Measurements from ENCODE around the gene ALPK1. TPM values are rescaled to one million over a fixed set of nuclear protein-coding genes. Genes with fewer than 3 reads are reported as not detected.

The ALPK1 gene
- total RNA-seq, 1 experiment from 2014 or later, result 11.8 TPM

DNA sequence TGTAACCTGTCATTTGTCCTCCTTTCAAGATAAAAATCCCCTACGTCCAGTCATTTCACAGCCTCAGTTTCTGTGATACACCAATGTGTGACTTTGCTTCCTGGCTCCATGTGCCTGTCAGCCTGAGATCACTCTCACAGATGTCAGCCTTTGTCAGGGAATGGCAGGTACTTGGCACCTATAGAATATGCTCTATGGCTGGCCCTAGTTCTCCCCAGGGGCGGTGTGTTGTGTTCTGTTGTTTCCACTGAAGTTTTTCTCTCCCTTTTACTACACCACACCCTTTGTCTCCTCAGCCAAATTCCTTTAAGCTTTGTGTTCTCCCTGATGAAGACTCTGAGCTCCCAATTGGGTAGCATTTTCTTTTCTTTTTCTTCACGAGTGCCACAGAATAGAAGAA, 81.7 kb downstream of the ALPK1 start:
- ChIA-PET POLR2A (ENCODE audit: low non-redundant PET) (no interaction called here), CTCF (no interaction called here)
- no peaks in the 10 kb centered on the region for H3K4me1 ChIP-seq (ENCODE audit: insufficient read depth, low read length, poor library complexity, severe bottlenecking)
- no peaks in the 10 kb centered on the region for H3K36me3 ChIP-seq (ENCODE audit: insufficient read depth, low read length, poor library complexity, severe bottlenecking)
- BruUV-seq (replicated peaks), result no TSS peak
- no peak overlapping the region for H3K27ac ChIP-seq (ENCODE audit: low read depth, low read length, poor library complexity, severe bottlenecking)
- TF ChIP-seq EZH2 (IDR thresholded peaks at IDR 0.05; ENCODE audit: borderline replicate concordance, low read depth, low read length, poor library complexity, severe bottlenecking), result no peak
- TF ChIP-seq, protein P1, sequence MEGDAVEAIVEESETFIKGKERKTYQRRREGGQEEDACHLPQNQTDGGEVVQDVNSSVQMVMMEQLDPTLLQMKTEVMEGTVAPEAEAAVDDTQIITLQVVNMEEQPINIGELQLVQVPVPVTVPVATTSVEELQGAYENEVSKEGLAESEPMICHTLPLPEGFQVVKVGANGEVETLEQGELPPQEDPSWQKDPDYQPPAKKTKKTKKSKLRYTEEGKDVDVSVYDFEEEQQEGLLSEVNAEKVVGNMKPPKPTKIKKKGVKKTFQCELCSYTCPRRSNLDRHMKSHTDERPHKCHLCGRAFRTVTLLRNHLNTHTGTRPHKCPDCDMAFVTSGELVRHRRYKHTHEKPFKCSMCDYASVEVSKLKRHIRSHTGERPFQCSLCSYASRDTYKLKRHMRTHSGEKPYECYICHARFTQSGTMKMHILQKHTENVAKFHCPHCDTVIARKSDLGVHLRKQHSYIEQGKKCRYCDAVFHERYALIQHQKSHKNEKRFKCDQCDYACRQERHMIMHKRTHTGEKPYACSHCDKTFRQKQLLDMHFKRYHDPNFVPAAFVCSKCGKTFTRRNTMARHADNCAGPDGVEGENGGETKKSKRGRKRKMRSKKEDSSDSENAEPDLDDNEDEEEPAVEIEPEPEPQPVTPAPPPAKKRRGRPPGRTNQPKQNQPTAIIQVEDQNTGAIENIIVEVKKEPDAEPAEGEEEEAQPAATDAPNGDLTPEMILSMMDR (conservative IDR thresholded peaks at IDR 0.05; ENCODE audit: low read depth, low read length), result no peak
- no peaks in the 10 kb centered on the region for H3K27me3 ChIP-seq (replicated peaks; ENCODE audit: insufficient read depth, low read depth, low read length, poor library complexity)
- DNase-seq (ENCODE audit: low spot score), result no peak
- intact Hi-C loops (cut with micrococcal nuclease; ENCODE audit: unreplicated experiment), result no loop called here
- H3K9me3 ChIP-seq (ENCODE audit: low read depth, low read length, poor library complexity, severe bottlenecking), result no peaks in the 10 kb centered on the region
- H3K4me3 ChIP-seq (ENCODE audit: low read depth, low read length, poor library complexity, severe bottlenecking), result no peak overlapping the region

DNA sequence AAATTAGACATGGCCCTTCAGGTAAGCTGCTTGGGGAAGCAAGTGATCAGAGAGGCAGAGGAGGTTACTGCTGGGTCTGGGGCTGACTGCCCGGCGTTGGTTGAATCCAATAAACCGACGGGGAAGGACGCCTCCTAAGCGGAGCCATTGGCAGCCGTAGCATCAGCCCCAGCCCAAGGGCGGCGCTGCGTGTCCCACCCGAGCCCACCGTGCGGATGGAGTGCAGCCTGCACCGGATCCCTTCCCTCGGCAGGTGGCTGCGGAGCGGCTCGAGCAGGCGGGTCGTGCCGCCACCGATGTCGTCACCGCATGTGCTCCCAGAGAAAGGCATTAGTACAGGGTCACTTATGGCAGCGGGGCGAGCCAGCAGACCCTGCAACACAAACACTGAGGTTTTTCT, 82.1 kb downstream of the ALPK1 start:
- intact Hi-C loops (cut with micrococcal nuclease; ENCODE audit: unreplicated experiment), result no loop called here
- no peaks in the 10 kb centered on the region for H3K9me3 ChIP-seq (ENCODE audit: low read depth, low read length, poor library complexity, severe bottlenecking)
- DNase-seq (ENCODE audit: low spot score), result no peak
- TF ChIP-seq EZH2 (IDR thresholded peaks at IDR 0.05; ENCODE audit: borderline replicate concordance, low read depth, low read length, poor library complexity, severe bottlenecking), result no peak
- TF ChIP-seq, protein P1 (conservative IDR thresholded peaks at IDR 0.05; ENCODE audit: low read depth, low read length), result no peak
- ChIA-PET CTCF (no interaction called here), POLR2A (ENCODE audit: low non-redundant PET) (no interaction called here)
- H3K27me3 ChIP-seq (replicated peaks; ENCODE audit: insufficient read depth, low read depth, low read length, poor library complexity), result no peaks in the 10 kb centered on the region
- H3K36me3 ChIP-seq (ENCODE audit: insufficient read depth, low read length, poor library complexity, severe bottlenecking), result no peaks in the 10 kb centered on the region
- no peak overlapping the region for H3K27ac ChIP-seq (ENCODE audit: low read depth, low read length, poor library complexity, severe bottlenecking)
- BruUV-seq (replicated peaks), result no TSS peak
- no peaks in the 10 kb centered on the region for H3K4me1 ChIP-seq (ENCODE audit: insufficient read depth, low read length, poor library complexity, severe bottlenecking)
- H3K4me3 ChIP-seq (ENCODE audit: low read depth, low read length, poor library complexity, severe bottlenecking), result no peak overlapping the region

DNA sequence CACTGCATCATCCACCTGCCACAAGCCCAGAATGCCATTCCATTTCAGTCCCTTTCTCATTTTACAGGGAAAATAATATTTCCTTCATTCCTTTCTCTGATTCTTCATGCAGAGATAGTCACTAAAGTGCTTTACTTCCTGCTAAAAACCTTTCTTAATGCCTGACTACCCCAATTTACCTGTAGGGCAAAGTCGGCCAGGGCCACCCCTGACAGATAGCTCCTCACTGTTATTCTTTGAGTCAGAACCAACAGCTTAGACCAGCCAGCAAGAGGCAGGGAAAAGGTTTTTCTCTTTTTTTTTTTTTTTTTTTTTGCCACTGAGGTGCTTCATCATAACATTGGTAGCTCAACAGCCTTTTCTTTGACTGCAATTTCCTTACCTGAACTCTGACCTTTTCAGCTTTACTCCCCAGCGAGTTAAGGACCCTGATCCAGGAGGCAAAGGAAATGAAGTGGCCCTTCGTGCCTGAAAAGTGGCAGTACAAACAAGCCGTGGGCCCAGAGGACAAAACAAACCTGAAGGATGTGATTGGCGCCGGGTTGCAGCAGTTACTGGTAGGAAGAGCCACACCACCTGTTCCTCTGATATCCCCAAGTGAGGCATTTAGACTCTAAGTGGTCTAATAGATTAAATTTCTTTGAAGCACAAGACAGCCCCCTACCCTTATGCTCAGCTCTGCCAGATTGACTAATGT, 85.0 kb downstream of the ALPK1 start:
- CTCF ChIA-PET, result no interaction called here
- Histone ChIP-seq H3K27ac (ENCODE audit: low read depth, low read length, poor library complexity, severe bottlenecking) (no peak overlapping the region), H3K4me1 (ENCODE audit: insufficient read depth, low read length, poor library complexity, severe bottlenecking) (no peaks in the 10 kb centered on the region), H3K27me3 (replicated peaks; ENCODE audit: insufficient read depth, low read depth, low read length, poor library complexity) (no peaks in the 10 kb centered on the region), H3K36me3 (ENCODE audit: insufficient read depth, low read length, poor library complexity, severe bottlenecking) (no peaks in the 10 kb centered on the region), H3K4me3 (ENCODE audit: low read depth, low read length, poor library complexity, severe bottlenecking) (no peak overlapping the region), H3K9me3 (ENCODE audit: low read depth, low read length, poor library complexity, severe bottlenecking) (no peaks in the 10 kb centered on the region)
- TF ChIP-seq, protein P1 (conservative IDR thresholded peaks at IDR 0.05; ENCODE audit: low read depth, low read length), result no peak
- no peak for TF ChIP-seq EZH2 (IDR thresholded peaks at IDR 0.05; ENCODE audit: borderline replicate concordance, low read depth, low read length, poor library complexity, severe bottlenecking)
- BruUV-seq (replicated peaks), result no TSS peak
- no peak for DNase-seq (ENCODE audit: low spot score)
- POLR2A ChIA-PET (ENCODE audit: low non-redundant PET), result no interaction called here
- intact Hi-C loops (cut with micrococcal nuclease; ENCODE audit: unreplicated experiment), result no loop called here

All from A673 (cell line).